Activated CD4-positive, alpha-beta T cell treated with anti-CD3 and anti-CD28 coated beads for 4 hours (primary cell): ENCODE data around the gene CDK17.

Experiments
- DNase-seq, 2 donors: peaks; one replicate each; pipeline ENCODE4 v3.0.0-alpha.2; 2020

The CDK17 gene

GRCh38 chr12:96234591-96235483, 165.4 kb downstream of the CDK17 start:
- no peak for DNase-seq

DNA sequence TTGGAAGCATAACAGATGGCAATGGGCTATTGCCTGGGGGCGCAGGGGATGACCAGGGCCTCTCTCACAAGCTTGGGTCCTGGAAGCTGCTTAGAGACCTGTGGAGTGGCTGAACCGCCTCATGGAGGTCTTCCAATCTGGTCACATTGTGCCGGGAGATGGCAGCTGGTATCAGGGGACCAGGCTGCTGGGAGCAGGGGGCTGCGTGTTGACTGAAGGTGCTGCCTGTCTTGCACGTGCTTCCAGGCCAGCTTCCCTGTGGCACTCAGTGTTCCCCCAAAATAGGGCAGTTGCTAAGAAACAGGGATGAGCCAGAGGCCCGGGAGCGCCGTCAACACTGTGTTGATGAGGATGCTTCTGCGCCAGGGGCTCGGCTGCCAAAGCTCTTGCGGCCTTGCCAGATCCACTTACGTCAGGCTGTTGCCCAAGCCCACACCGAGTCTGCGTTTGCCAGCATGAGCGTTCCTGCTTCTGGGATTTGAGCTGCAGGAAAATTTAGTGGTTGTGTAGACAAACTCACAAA, 166.2 kb downstream of the CDK17 start:
- no peak for DNase-seq

DNA sequence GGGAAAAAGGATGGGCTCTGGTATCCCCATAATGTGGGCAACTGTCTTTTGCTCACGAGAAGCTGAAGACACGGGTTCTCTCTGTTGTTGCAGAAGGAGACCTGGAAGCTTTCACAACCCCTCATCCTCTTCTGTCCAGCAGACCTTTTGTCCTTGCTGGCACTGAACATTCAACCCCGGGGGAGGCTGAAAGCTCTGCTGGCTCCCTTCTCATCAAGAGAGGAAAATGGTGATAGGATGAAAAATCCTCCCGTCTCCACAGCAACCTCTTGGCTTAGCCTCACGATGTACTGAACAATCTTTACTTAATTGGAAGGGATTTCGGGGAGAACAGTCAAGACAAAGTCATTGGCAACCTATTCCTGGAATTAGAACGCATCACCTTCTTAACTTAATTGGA, 167.1 kb downstream of the CDK17 start:
- no peak for DNase-seq

- DNase-seq = no peak
Measured at GRCh38 chr12:96230646-96231045, 169.6 kb downstream of the CDK17 start.

DNA sequence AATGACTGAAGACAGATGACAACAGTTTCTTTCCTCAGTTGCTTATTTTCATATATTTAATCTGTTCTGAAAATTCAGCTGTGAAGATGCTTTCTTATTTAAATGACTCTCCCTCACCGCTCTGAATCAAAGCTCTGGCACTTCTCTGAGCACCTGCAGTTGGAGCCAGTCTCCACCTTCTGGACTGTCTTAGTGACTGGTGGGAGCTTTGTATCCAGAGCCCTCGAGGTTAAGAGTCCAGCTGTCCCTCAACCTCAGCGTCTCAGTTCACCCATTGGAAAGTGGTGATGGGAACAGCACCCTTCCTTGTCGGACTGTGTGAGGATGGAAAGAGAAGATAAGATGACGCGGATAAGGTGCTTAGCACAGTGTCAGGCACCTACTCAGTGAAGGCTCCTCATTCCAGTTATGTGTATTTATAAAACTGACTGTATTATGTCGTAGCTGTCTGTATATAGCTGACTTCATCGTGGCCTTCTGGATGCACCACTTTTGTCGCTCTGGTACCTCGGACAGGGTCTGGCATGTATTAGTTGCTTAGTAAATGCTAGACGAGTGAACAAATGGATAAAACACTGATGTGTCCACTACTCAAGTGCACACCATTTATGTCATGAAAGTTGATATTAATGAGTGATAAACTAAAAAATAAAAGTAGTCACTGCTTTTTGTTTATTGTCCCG, 171.5 kb downstream of the CDK17 start:
- no peak for DNase-seq
